Measurements from ENCODE around the gene ADK. TPM values are rescaled to one million over a fixed set of nuclear protein-coding genes. Genes with fewer than 3 reads are reported as not detected.

ADK gene
- total and polyA plus RNA-seq, 2 of the 13 experiments (the other 11 are each of a cell fraction or from before 2014, with no cell fraction given): 48.6 to 79.1 TPM

DNA sequence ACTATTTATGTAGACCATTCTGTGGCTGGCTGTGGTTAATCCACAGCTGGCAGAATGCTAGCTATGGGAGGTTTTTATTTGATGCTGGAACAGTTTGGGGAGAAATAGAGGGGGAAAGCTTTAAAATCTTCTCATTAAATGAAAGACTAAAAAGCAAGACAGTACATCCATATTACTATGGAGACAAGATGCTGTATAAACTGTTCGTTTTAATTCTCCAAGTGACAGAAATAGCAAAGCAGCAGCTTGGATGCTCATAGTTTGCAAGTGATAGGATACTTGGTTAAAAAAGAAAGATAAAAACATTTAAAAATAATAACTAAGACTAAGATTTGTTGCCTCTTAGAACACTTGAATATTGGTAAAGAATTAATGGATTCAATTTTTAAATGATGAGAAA is 370.5 kb downstream of the ADK start:
- ChIA-PET POLR2A (no interaction called here), CTCF (ENCODE audit: low intra/inter-chr PET ratio, low total read pairs) (no interaction called here)
- no peak for FAIRE-seq

More for the DNA sequence above, 370.5 kb downstream of the ADK start:
- 94% methylated on average over 1 of the region's 1 CpG for WGBS (ENCODE audit: low lambda C conversion rate)
- Histone ChIP-seq H3K4me3 (replicated peaks in 1 of 3; ENCODE audit: insufficient read depth in 1 of 3, low read depth in 2 of 3, low read length in 3 of 3) (no peak overlapping the region), H3K4me2 (ENCODE audit: low read depth, low read length) (no peak overlapping the region), H2AFZ (ENCODE audit: low read length) (no peak overlapping the region), H3K79me2 (ENCODE audit: insufficient read depth, low read length) (no peaks in the 10 kb centered on the region), H4K20me1 (ENCODE audit: insufficient read depth, low read length) (no peaks in the 10 kb centered on the region), H3K27me3 (ENCODE audit: control insufficient read depth in 1 of 2, insufficient read depth in 2 of 2, low read length in 2 of 2) (no peaks in the 10 kb centered on the region), H3K9ac (ENCODE audit: insufficient read depth, low read depth, low read length) (no peak overlapping the region), H3K4me1 (ENCODE audit: insufficient read depth, low read length) (no peaks in the 10 kb centered on the region), H3K27ac (ENCODE audit: extremely low read length, insufficient read depth, low read length) (no peak overlapping the region), H3K36me3 (replicated peaks in 1 of 2; ENCODE audit: control insufficient read depth in 1 of 2, insufficient read depth in 2 of 2, low read length in 2 of 2) (peaks cover 2 to 6% of the 10 kb centered on the region in 2 experiments; a peak in 2 of 5 replicates), H3K9me3 (ENCODE audit: low read length) (no peaks in the 10 kb centered on the region)
- no TSS peak for BruUV-seq (replicated peaks)
- TF ChIP-seq HOXA3 (CRISPR knock-in tag; IDR thresholded peaks at IDR 0.05): no peak
- TF ChIP-seq ZNF225 (CRISPR knock-in tag; IDR thresholded peaks at IDR 0.05): no peak
- TF ChIP-seq TCF7L2 (IDR thresholded peaks at IDR 0.05; ENCODE audit: low read depth, low read length): no peak
- TF ChIP-seq, protein P1, sequence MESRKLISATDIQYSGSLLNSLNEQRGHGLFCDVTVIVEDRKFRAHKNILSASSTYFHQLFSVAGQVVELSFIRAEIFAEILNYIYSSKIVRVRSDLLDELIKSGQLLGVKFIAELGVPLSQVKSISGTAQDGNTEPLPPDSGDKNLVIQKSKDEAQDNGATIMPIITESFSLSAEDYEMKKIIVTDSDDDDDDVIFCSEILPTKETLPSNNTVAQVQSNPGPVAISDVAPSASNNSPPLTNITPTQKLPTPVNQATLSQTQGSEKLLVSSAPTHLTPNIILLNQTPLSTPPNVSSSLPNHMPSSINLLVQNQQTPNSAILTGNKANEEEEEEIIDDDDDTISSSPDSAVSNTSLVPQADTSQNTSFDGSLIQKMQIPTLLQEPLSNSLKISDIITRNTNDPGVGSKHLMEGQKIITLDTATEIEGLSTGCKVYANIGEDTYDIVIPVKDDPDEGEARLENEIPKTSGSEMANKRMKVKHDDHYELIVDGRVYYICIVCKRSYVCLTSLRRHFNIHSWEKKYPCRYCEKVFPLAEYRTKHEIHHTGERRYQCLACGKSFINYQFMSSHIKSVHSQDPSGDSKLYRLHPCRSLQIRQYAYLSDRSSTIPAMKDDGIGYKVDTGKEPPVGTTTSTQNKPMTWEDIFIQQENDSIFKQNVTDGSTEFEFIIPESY (CRISPR knock-in tag; IDR thresholded peaks at IDR 0.05): no peak
- no peak for TF ChIP-seq PRDM15 (CRISPR knock-in tag; IDR thresholded peaks at IDR 0.05)
- no peak for TF ChIP-seq ADNP (CRISPR knock-in tag; IDR thresholded peaks at IDR 0.05)
- TF ChIP-seq HHEX (CRISPR knock-in tag; IDR thresholded peaks at IDR 0.05): no peak
- TF ChIP-seq RAD51 (IDR thresholded peaks at IDR 0.05; ENCODE audit: borderline replicate concordance): no peak
- no peak for TF ChIP-seq RXRA (CRISPR knock-in tag; IDR thresholded peaks at IDR 0.05)
- TF ChIP-seq ELF1 (CRISPR knock-in tag; IDR thresholded peaks at IDR 0.05): no peak
- intact Hi-C loops (cut with micrococcal nuclease; ENCODE audit: unreplicated experiment) (no loop called here), in situ Hi-C loops (cut with HindIII; ENCODE audit: extremely low pct_ligation_motif_present, low pct_unique_long_range_greater_than_20kb) (no loop called here)
- ATAC-seq (no peak), DNase-seq (ENCODE audit: low spot score) (no peak)
